SKM-1 (cell line): Measurements from ENCODE around the gene KCNQ1.

ENCODE experiments used
- DNase-seq: peaks from one replicate; lab custom pipeline; 2025; ENCODE audit not compliant: unreplicated experiment; lab: John Stamatoyannopoulos, UW

KCNQ1 gene

GRCh38 chr11:2509481-2510001 lies 64.7 kb downstream of the KCNQ1 start:
- no peak for DNase-seq

GRCh38 chr11:2510626-2511402 lies 66.0 kb downstream of the KCNQ1 start:
- no peak for DNase-seq

- DNase-seq, result no peak
Measured at GRCh38 chr11:2511421-2512369, 66.9 kb downstream of the KCNQ1 start.

DNA sequence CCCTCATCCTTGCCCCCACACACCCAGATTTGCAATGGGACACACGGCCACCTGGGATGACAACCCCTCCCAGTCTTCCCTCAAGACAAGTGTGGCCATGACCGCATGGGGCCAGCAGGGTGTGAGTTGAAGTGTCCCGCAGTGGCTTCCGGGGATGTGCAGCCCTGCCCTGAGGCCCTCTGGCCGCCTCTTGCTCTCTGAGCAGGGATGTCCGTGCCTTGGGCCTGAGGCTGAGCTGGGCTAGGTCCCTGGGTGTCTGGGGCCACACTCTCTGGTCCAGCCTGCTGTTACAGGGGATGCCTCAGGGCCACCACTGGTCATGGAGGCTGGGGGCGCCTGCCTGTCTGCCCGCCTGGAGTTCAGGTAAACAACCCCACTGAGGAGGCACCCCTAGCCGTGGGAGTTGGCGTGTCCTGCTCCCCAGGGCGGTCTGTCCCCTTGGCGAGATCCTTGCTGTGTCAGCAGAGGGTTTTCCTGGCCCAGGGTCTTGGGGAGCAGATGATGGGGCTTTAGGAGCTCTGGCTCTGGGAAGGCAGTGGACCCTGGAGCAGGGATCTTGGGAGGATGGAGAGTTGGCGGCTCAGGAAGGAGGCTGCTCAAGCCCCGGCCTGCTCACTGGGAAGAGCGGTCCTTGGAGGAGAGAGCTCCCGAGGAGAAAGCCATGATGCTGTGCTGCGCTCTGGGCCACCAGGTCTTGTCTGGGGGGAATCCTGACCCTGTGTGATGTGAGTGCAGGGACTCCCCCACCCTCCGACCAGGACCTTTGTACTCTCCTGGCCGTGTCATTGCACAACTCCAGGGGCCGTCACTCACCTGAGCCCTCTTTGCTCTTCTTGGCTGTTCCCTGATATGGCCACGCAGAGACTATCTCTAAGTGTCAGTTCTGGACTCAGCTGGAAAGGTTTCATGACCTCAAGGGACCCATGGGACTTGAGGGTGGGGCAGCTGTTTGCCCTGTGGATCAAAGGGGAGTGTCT lies 67.9 kb downstream of the KCNQ1 start:
- no peak for DNase-seq

GRCh38 chr11:2513441-2513840 lies 68.6 kb downstream of the KCNQ1 start:
- no peak for DNase-seq

GRCh38 chr11:2515401-2516275 lies 70.8 kb downstream of the KCNQ1 start:
- no peak for DNase-seq

- no peak for DNase-seq
Measured at GRCh38 chr11:2516276-2517015, 71.6 kb downstream of the KCNQ1 start.

- DNase-seq, result no peak
Measured at GRCh38 chr11:2517016-2517385, 72.2 kb downstream of the KCNQ1 start.

- no peak for DNase-seq
Measured at GRCh38 chr11:2517386-2518064, 72.7 kb downstream of the KCNQ1 start.

- no peak for DNase-seq
Measured at GRCh38 chr11:2518111-2518982, 73.5 kb downstream of the KCNQ1 start.

GRCh38 chr11:2518983-2519340 lies 74.2 kb downstream of the KCNQ1 start:
- no peak for DNase-seq

GRCh38 chr11:2519517-2519861 lies 74.7 kb downstream of the KCNQ1 start:
- DNase-seq, result no peak

GRCh38 chr11:2519862-2520735 lies 75.3 kb downstream of the KCNQ1 start:
- no peak for DNase-seq

DNA sequence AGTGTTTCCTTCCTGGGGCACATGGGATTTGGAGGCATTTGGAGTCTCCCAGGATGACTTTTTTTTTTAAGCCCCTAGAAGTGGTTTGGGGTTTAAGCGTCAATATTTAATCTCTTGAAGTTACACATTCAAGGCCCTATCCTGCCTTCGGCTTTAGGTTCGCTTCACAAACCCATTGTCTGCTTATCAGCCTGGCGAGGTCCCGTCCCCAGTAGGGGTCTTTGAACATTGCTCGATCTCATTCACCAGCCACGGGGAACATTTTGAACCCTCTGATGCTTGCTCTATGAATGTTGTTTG lies 75.9 kb downstream of the KCNQ1 start:
- no peak for DNase-seq

- no peak for DNase-seq
Measured at GRCh38 chr11:2521081-2521732, 76.4 kb downstream of the KCNQ1 start.
